Activated CD8-positive, alpha-beta T cell treated with anti-CD3 and anti-CD28 coated beads, Interleukin-2, amount 10 ng/mL, durations not matched to agents 7 days and 5 days (primary cell): ENCODE data around the gene POU6F2. TPM values are rescaled to one million over a fixed set of nuclear protein-coding genes. Genes with fewer than 3 reads are reported as not detected.

Source experiments
- ATAC-seq: fragments of 150-1000 bp; cut with Tn5 transposase; one replicate; pipeline ENCODE4 v1.10.0; 2021; ENCODE audit warnings: moderate library complexity
- CTCF ChIA-PET: fragments of 350-600 bp; sonication (Branson Sonifier 250); formaldehyde crosslinking; loops from one replicate; lab custom pipeline; 2021; ENCODE audit warnings: antibody characterized with exemption; lab: Charles Lee
- POLR2A ChIA-PET: fragments of 350-600 bp; sonication (Branson Sonifier 250); formaldehyde crosslinking; loops from one replicate; lab custom pipeline; 2021; ENCODE audit warnings: antibody characterized with exemption; lab: Charles Lee
- DNase-seq: peaks from one replicate; pipeline ENCODE4 v3.0.0-alpha.2; 2020
- H3K27ac Mint-ChIP-seq: one replicate; pipeline ENCODE4 v1.8.0; 2021; ENCODE audit warnings: mild to moderate bottlenecking, mixed read lengths
- H3K27me3 Mint-ChIP-seq: one replicate; pipeline ENCODE4 v1.8.0; 2021; ENCODE audit warnings: low read depth, mixed read lengths
- H3K36me3 Mint-ChIP-seq: one replicate; pipeline ENCODE4 v1.8.0; 2021; ENCODE audit warnings: low read depth, mixed read lengths
- H3K4me1 Mint-ChIP-seq: one replicate; pipeline ENCODE4 v1.8.0; 2021; ENCODE audit warnings: low read depth, mixed read lengths
- H3K4me3 Mint-ChIP-seq: one replicate; pipeline ENCODE4 v1.8.0; 2021; ENCODE audit warnings: mild to moderate bottlenecking, mixed read lengths
- H3K9me3 Mint-ChIP-seq: one replicate; pipeline ENCODE4 v1.8.0; 2022; ENCODE audit warnings: mixed read lengths; ENCODE audit not compliant: insufficient read depth
- total RNA-seq, 2 experiments: library from RNA; stranded (reverse); gene quantifications; one replicate each; pipeline ENCODE4 v1.2.3, GENCODE V29; 2021

Gene POU6F2
- total RNA-seq, 2 experiments from 2014 or later, result not detected

DNA sequence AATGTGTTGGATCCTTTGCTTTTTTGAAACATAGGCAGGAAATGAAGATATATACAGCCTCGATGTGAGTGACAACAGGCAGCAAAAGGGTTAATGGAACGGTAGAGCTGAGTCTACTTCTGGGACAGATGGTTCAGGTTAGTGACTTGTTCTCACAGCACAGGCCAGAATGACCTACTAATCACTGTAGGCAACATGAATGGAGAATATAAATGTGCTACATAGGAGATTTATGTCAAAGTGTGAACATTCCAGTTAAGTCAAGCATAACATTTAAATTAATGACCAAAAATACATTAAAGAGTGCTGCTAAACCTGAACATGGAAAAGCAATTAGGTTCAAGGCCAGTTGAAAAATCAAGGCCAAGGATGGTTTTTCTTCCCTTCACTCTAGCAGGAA is 235.2 kb downstream of the POU6F2 start:
- Mint-ChIP-seq H3K4me1 (no peaks in the 10 kb centered on the region), H3K9me3 (no peaks in the 10 kb centered on the region), H3K4me3 (no peak overlapping the region), H3K27ac (no peak overlapping the region), H3K27me3 (no peaks in the 10 kb centered on the region), H3K36me3 (no peaks in the 10 kb centered on the region)
- ATAC-seq, result no peak
- no peak for DNase-seq
- POLR2A ChIA-PET, result no interaction called here
- CTCF ChIA-PET, result no interaction called here

GRCh38 chr7:39217783-39218182 is 240.1 kb downstream of the POU6F2 start:
- Mint-ChIP-seq H3K4me1 (no peaks in the 10 kb centered on the region), H3K27ac (no peak overlapping the region), H3K9me3 (no peaks in the 10 kb centered on the region), H3K36me3 (no peaks in the 10 kb centered on the region), H3K4me3 (no peak overlapping the region), H3K27me3 (no peaks in the 10 kb centered on the region)
- CTCF ChIA-PET, result no interaction called here
- no peak for ATAC-seq
- POLR2A ChIA-PET, result no interaction called here
- no peak for DNase-seq

DNA sequence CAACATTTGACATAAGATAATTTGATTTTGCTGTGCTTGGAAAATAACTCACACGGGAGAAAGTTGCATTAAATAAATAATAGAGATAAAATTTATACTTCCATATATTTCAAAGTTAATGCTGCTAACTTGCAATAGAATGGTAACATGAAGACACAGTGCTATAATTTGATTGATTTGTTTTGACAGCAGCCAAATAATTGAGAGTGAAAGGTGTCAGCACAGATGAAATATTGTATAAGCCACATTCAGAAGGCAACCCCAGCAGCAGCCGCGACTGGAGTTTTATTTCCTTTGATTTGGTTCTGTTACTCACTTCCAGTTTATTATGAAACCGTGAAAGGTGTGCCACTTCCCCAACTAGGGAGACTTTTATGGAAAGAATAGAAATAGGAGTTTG is 242.2 kb downstream of the POU6F2 start:
- Mint-ChIP-seq H3K27ac (no peak overlapping the region), H3K4me3 (no peak overlapping the region), H3K27me3 (no peaks in the 10 kb centered on the region), H3K36me3 (no peaks in the 10 kb centered on the region), H3K9me3 (no peaks in the 10 kb centered on the region), H3K4me1 (no peaks in the 10 kb centered on the region)
- POLR2A ChIA-PET, result no interaction called here
- DNase-seq (no peak), ATAC-seq (no peak)
- CTCF ChIA-PET, result no interaction called here

GRCh38 chr7:39221901-39222300 is 244.2 kb downstream of the POU6F2 start:
- ChIA-PET CTCF (no interaction called here), POLR2A (no interaction called here)
- Mint-ChIP-seq H3K36me3 (no peaks in the 10 kb centered on the region), H3K4me3 (no peak overlapping the region), H3K9me3 (no peaks in the 10 kb centered on the region), H3K27ac (no peak overlapping the region), H3K4me1 (no peaks in the 10 kb centered on the region), H3K27me3 (no peaks in the 10 kb centered on the region)
- ATAC-seq (no peak), DNase-seq (no peak)

DNA sequence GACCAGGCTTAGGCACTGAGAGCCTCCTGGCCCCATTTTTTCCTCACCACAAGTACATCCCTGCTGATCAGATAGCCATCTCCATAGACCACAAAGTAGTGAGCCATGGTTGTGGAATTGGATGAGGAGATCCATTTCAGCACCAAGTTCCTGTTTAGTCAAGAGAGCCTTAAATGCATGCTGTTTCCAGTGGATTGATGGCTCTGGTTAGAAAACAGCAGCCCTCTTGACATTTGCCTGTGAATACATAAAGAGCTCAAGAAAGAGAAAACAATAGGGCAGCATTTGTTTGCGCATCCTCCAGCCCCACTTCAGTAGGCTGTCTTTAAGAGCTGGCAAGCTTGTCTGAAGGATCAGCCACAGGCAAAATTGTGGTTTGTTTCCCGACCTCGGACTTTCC is 251.2 kb downstream of the POU6F2 start:
- ATAC-seq, result no peak
- no peaks in the 10 kb centered on the region for H3K36me3 Mint-ChIP-seq

GRCh38 chr7:39233851-39234529 is 256.3 kb downstream of the POU6F2 start:
- POLR2A ChIA-PET, result no interaction called here
- ATAC-seq, result no peak

More for the DNA sequence above, 251.2 kb downstream of the POU6F2 start:
- Mint-ChIP-seq H3K4me3 (no peak overlapping the region), H3K4me1 (no peaks in the 10 kb centered on the region), H3K27me3 (no peaks in the 10 kb centered on the region), H3K27ac (no peak overlapping the region), H3K9me3 (no peaks in the 10 kb centered on the region)
- DNase-seq, result no peak
- ChIA-PET CTCF (no interaction called here), POLR2A (no interaction called here)

DNA sequence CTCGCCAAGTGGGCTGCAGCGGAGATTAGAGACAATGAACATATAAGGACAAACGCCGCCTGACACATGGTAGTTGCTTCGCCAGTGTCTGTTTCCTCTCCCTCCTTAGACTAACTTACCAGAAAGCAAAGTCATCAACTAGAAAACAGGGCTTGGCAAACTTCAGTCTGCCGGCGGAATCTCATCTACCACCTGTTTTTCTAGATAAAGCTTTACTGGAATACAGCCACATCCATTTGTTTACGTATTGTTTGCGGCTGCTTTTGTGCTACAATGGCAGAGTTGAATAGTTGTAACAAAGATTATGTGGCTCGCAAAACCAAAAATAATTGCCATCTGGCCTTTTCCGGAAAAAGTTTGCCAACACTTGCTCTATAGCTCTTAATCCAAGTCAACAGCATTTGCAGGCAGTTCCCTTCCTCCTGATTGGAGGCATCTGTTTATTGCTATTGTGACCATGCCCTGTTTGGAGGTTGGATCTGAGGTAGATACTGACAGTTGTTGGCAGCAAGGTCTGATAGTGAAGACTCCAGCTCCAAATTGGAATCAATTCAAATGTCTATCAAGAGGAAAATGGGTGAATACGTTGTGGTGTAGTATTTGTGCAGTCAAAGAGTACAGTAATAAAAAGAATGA is 260.6 kb downstream of the POU6F2 start:
- Mint-ChIP-seq H3K4me3 (no peak overlapping the region), H3K4me1 (no peaks in the 10 kb centered on the region), H3K27me3 (peaks cover 2% of the 10 kb centered on the region), H3K27ac (no peak overlapping the region), H3K9me3 (no peaks in the 10 kb centered on the region), H3K36me3 (no peaks in the 10 kb centered on the region)
- DNase-seq (no peak), ATAC-seq (no peak)
- ChIA-PET CTCF (no interaction called here), POLR2A (no interaction called here)

More at GRCh38 chr7:39233851-39234529, 256.3 kb downstream of the POU6F2 start:
- CTCF ChIA-PET, result no interaction called here
- Mint-ChIP-seq H3K27ac (no peak overlapping the region), H3K27me3 (peaks cover 2% of the 10 kb centered on the region), H3K36me3 (no peaks in the 10 kb centered on the region), H3K4me3 (no peak overlapping the region), H3K9me3 (no peaks in the 10 kb centered on the region), H3K4me1 (no peaks in the 10 kb centered on the region)
- no peak for DNase-seq

DNA sequence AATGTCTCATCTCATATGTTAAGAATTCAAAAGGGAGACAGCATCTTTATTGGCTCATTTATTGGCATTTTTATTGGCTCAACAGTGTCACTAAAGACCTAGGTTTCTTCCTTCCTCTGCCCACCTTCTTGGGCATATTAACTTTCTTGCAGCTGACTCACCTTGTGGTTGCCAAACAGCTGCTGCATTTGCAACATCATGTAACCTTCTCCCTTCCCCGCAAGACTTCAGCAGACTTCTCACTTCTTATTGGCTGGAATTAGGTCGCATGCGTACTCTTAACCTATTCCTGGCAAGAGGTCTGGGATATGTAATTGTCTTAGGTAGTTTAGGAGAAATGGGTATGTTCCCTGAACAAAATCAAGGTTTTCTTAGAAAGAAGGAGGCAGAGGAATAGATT is 263.2 kb downstream of the POU6F2 start:
- Mint-ChIP-seq H3K4me3 (no peak overlapping the region), H3K27ac (no peak overlapping the region), H3K36me3 (no peaks in the 10 kb centered on the region), H3K4me1 (no peaks in the 10 kb centered on the region), H3K27me3 (no peaks in the 10 kb centered on the region), H3K9me3 (no peaks in the 10 kb centered on the region)
- DNase-seq (no peak), ATAC-seq (no peak)
- POLR2A ChIA-PET, result no interaction called here
- CTCF ChIA-PET, result no interaction called here

GRCh38 chr7:39247576-39247975 is 269.9 kb downstream of the POU6F2 start:
- Mint-ChIP-seq H3K4me1 (no peaks in the 10 kb centered on the region), H3K27me3 (no peaks in the 10 kb centered on the region), H3K27ac (no peak overlapping the region), H3K9me3 (no peaks in the 10 kb centered on the region), H3K36me3 (no peaks in the 10 kb centered on the region), H3K4me3 (no peak overlapping the region)
- ATAC-seq, result no peak
- no peak for DNase-seq
- POLR2A ChIA-PET, result no interaction called here
- CTCF ChIA-PET, result no interaction called here

DNA sequence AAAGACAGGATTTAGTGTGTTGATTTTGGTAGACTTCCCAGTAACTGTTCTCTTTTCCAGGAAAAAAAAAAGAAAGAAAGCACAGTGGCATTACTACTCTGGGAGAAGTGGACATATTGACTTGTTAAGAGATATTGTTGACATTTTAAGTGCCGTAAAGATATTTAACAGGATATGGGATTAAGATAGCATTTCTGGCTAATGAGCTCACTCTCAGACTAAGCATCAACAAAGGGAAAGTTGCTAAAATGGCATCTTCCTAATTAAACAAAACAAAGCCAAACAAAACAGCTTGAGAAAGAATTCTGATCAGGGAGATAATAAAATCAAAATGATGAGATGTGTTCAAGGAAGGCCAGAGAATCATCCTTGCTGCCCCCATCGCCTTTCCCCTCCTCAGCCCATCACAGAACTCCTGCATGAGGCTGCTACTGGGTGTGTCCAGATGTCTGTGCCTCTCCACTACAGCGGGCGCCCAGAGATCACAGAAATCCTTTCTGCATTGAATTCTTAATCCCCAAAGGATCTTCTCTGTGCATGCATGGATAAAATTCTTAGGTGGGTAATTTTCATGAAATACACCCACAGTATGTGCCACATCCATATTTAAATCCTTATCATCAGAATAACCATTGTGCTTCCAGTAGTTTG is 270.5 kb downstream of the POU6F2 start:
- ChIA-PET POLR2A (no interaction called here), CTCF (no interaction called here)
- no peak overlapping the region for H3K27ac Mint-ChIP-seq
- ATAC-seq (no peak), DNase-seq (no peak)
- H3K27me3 Mint-ChIP-seq, result no peaks in the 10 kb centered on the region
- no peaks in the 10 kb centered on the region for H3K4me1 Mint-ChIP-seq
- H3K4me3 Mint-ChIP-seq, result no peak overlapping the region
- no peaks in the 10 kb centered on the region for H3K9me3 Mint-ChIP-seq
- H3K36me3 Mint-ChIP-seq, result no peaks in the 10 kb centered on the region

GRCh38 chr7:39248692-39249090 is 271.0 kb downstream of the POU6F2 start:
- no peaks in the 10 kb centered on the region for H3K9me3 Mint-ChIP-seq
- DNase-seq (no peak), ATAC-seq (no peak)
- CTCF ChIA-PET, result no interaction called here
- H3K4me3 Mint-ChIP-seq, result no peak overlapping the region
- no peak overlapping the region for H3K27ac Mint-ChIP-seq
- no peaks in the 10 kb centered on the region for H3K36me3 Mint-ChIP-seq
- no peaks in the 10 kb centered on the region for H3K27me3 Mint-ChIP-seq
- POLR2A ChIA-PET, result no interaction called here
- H3K4me1 Mint-ChIP-seq, result no peaks in the 10 kb centered on the region

DNA sequence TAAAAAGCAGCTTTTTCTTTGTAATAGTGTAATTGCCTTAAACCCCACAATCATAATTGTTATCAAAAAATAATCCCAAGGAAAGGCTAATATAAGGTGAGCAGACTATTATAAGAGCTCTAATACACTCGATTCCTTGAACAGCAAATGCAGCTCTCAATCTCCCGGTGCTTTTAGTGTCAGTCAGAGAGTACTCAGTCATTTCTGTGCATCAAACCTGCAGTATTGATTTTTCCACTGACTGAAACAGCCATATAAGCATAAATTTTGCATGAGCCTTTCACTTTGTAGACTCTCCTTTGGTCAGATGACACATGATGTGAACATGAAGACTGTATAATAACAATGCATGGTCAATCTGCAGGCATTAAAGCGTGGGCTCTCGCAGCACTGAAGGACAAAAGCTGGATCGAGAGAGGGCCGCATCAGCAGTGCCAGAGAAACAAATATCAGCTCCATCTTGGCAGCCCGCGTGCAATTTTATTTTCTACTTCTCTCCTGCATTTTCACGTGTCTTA is 272.0 kb downstream of the POU6F2 start:
- ChIA-PET CTCF (no interaction called here), POLR2A (no interaction called here)
- Mint-ChIP-seq H3K4me1 (no peaks in the 10 kb centered on the region), H3K36me3 (no peaks in the 10 kb centered on the region), H3K9me3 (no peaks in the 10 kb centered on the region), H3K27me3 (no peaks in the 10 kb centered on the region), H3K27ac (no peak overlapping the region), H3K4me3 (no peak overlapping the region)
- no peak for DNase-seq
- no peak for ATAC-seq
